Activated CD4-positive, alpha-beta memory T cell treated with anti-CD3 and anti-CD28 coated beads, Interleukin-2, amount 10 ng/mL, durations not matched to agents 7 days and 5 days (primary cell): ENCODE measurements around the gene F7. TPM values are rescaled to one million over a fixed set of nuclear protein-coding genes. Genes with fewer than 3 reads are reported as not detected.

Source experiments
- CTCF ChIA-PET: fragments of 350-600 bp; sonication (Branson Sonifier 250); formaldehyde crosslinking; loops from one replicate; lab custom pipeline; 2021; ENCODE audit warnings: antibody characterized with exemption, inconsistent platforms; lab: Charles Lee
- POLR2A ChIA-PET: fragments of 350-600 bp; sonication (Branson Sonifier 250); formaldehyde crosslinking; loops from one replicate; lab custom pipeline; 2021; ENCODE audit warnings: antibody characterized with exemption; lab: Charles Lee
- DNase-seq: peaks from one replicate; pipeline ENCODE4 v3.0.0-alpha.2; 2020
- H3K27ac Mint-ChIP-seq: one replicate; pipeline ENCODE4 v1.8.0; 2021; ENCODE audit warnings: mild to moderate bottlenecking, mixed read lengths
- H3K27me3 Mint-ChIP-seq: one replicate; pipeline ENCODE4 v1.8.0; 2021; ENCODE audit warnings: mixed read lengths
- H3K36me3 Mint-ChIP-seq: one replicate; pipeline ENCODE4 v1.8.0; 2021; ENCODE audit warnings: low read depth, mixed read lengths
- H3K4me1 Mint-ChIP-seq: one replicate; pipeline ENCODE4 v1.8.0; 2021; ENCODE audit warnings: mixed read lengths
- H3K4me3 Mint-ChIP-seq: one replicate; pipeline ENCODE4 v1.8.0; 2021; ENCODE audit warnings: mild to moderate bottlenecking, mixed read lengths
- H3K9me3 Mint-ChIP-seq: one replicate; pipeline ENCODE4 v1.8.0; 2021; ENCODE audit warnings: mixed read lengths
- total RNA-seq, 2 experiments: library from RNA; stranded (reverse); gene quantifications; one replicate each; pipeline ENCODE4 v1.2.3, GENCODE V29; 2021

Gene F7
- total RNA-seq, 2 experiments from 2014 or later = not detected

DNA sequence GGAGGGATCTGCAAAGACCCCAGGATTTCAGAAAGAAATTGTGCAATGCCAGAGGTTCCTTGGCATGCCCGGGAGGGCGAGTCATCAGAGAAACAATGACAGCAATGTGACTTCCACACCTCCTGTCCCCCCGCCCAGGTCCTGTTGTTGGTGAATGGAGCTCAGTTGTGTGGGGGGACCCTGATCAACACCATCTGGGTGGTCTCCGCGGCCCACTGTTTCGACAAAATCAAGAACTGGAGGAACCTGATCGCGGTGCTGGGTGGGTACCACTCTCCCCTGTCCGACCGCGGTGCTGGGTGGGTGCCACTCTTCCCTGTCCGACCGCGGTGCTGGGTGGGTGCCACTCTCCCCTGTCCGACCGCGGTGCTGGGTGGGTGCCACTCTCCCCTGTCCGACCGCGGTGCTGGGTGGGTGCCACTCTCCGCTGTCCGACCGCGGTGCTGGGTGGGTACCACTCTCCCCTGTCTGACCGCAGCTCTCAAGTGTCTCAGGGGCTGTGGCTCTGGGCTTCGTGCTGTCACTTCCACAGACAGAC is 11.8 kb downstream of the F7 start:
- DNase-seq = no peak
- Mint-ChIP-seq H3K36me3 (no peaks in the 10 kb centered on the region), H3K27ac (no peak overlapping the region), H3K27me3 (no peaks in the 10 kb centered on the region), H3K4me1 (no peaks in the 10 kb centered on the region), H3K4me3 (no peak overlapping the region), H3K9me3 (no peaks in the 10 kb centered on the region)
- CTCF ChIA-PET = no interaction called here
- POLR2A ChIA-PET = no interaction called here

DNA sequence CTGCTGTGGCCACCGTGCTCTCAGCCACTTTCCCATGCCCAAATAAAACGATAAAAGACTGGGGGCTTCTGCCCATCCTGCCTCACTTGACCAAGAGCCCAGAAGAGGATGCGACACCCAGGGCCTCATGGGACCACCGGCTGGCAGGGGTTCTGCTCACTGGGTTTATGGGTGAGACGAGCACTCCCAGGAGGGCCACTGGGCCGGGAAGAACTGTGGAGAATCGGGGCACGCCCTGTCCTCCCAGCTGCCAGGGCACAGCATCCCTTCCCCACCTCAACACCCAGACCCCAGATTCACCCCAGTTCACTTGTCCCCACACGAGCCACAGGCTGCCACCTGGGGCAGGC is 12.3 kb downstream of the F7 start:
- Mint-ChIP-seq H3K9me3 (no peaks in the 10 kb centered on the region), H3K4me3 (no peak overlapping the region)
- POLR2A ChIA-PET = no interaction called here

DNA sequence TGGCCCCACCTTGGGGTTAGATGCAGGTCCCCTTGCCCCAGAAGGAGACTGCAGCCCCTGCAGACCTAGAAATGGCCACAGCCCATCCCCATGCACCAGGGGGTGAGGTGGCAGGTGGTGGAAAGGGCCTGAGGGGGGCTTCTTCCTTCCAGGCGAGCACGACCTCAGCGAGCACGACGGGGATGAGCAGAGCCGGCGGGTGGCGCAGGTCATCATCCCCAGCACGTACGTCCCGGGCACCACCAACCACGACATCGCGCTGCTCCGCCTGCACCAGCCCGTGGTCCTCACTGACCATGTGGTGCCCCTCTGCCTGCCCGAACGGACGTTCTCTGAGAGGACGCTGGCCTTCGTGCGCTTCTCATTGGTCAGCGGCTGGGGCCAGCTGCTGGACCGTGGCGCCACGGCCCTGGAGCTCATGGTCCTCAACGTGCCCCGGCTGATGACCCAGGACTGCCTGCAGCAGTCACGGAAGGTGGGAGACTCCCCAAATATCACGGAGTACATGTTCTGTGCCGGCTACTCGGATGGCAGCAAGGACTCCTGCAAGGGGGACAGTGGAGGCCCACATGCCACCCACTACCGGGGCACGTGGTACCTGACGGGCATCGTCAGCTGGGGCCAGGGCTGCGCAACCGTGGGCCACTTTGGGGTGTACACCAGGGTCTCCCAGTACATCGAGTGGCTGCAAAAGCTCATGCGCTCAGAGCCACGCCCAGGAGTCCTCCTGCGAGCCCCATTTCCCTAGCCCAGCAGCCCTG is 12.8 kb downstream of the F7 start:
- no peak overlapping the region for H3K4me3 Mint-ChIP-seq
- CTCF ChIA-PET = no interaction called here
- no peak overlapping the region for H3K27ac Mint-ChIP-seq
- H3K4me1 Mint-ChIP-seq = no peaks in the 10 kb centered on the region
- H3K36me3 Mint-ChIP-seq = no peaks in the 10 kb centered on the region
- no peaks in the 10 kb centered on the region for H3K9me3 Mint-ChIP-seq
- DNase-seq = no peak
- POLR2A ChIA-PET = no interaction called here
- H3K27me3 Mint-ChIP-seq = no peaks in the 10 kb centered on the region

More for the DNA sequence above, 12.3 kb downstream of the F7 start:
- H3K27ac Mint-ChIP-seq = no peak overlapping the region
- H3K27me3 Mint-ChIP-seq = no peaks in the 10 kb centered on the region
- no peak for DNase-seq
- H3K4me1 Mint-ChIP-seq = no peaks in the 10 kb centered on the region
- H3K36me3 Mint-ChIP-seq = no peaks in the 10 kb centered on the region
- CTCF ChIA-PET = no interaction called here

DNA sequence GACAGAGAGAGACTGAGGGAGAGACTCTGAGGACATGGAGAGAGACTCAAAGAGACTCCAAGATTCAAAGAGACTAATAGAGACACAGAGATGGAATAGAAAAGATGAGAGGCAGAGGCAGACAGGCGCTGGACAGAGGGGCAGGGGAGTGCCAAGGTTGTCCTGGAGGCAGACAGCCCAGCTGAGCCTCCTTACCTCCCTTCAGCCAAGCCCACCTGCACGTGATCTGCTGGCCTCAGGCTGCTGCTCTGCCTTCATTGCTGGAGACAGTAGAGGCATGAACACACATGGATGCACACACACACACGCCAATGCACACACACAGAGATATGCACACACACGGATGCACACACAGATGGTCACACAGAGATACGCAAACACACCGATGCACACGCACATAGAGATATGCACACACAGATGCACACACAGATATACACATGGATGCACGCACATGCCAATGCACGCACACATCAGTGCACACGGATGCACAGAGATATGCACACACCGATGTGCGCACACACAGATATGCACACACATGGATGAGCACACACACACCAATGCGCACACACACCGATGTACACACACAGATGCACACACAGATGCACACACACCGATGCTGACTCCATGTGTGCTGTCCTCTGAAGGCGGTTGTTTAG is 13.7 kb downstream of the F7 start:
- no peaks in the 10 kb centered on the region for H3K9me3 Mint-ChIP-seq
- H3K4me1 Mint-ChIP-seq = no peaks in the 10 kb centered on the region
- H3K27me3 Mint-ChIP-seq = no peaks in the 10 kb centered on the region
- no peak for DNase-seq
- ChIA-PET CTCF (no interaction called here), POLR2A (no interaction called here)
- no peaks in the 10 kb centered on the region for H3K36me3 Mint-ChIP-seq
- no peak overlapping the region for H3K4me3 Mint-ChIP-seq
- no peak overlapping the region for H3K27ac Mint-ChIP-seq

DNA sequence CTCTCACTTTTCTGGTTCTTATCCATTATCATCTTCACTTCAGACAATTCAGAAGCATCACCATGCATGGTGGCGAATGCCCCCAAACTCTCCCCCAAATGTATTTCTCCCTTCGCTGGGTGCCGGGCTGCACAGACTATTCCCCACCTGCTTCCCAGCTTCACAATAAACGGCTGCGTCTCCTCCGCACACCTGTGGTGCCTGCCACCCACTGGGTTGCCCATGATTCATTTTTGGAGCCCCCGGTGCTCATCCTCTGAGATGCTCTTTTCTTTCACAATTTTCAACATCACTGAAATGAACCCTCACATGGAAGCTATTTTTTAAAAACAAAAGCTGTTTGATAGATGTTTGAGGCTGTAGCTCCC is 14.2 kb downstream of the F7 start:
- H3K36me3 Mint-ChIP-seq = no peaks in the 10 kb centered on the region
- ChIA-PET CTCF (no interaction called here), POLR2A (no interaction called here)
- no peak overlapping the region for H3K4me3 Mint-ChIP-seq
- H3K27ac Mint-ChIP-seq = no peak overlapping the region
- H3K4me1 Mint-ChIP-seq = no peaks in the 10 kb centered on the region
- no peaks in the 10 kb centered on the region for H3K27me3 Mint-ChIP-seq
- no peak for DNase-seq
- H3K9me3 Mint-ChIP-seq = no peaks in the 10 kb centered on the region

DNA sequence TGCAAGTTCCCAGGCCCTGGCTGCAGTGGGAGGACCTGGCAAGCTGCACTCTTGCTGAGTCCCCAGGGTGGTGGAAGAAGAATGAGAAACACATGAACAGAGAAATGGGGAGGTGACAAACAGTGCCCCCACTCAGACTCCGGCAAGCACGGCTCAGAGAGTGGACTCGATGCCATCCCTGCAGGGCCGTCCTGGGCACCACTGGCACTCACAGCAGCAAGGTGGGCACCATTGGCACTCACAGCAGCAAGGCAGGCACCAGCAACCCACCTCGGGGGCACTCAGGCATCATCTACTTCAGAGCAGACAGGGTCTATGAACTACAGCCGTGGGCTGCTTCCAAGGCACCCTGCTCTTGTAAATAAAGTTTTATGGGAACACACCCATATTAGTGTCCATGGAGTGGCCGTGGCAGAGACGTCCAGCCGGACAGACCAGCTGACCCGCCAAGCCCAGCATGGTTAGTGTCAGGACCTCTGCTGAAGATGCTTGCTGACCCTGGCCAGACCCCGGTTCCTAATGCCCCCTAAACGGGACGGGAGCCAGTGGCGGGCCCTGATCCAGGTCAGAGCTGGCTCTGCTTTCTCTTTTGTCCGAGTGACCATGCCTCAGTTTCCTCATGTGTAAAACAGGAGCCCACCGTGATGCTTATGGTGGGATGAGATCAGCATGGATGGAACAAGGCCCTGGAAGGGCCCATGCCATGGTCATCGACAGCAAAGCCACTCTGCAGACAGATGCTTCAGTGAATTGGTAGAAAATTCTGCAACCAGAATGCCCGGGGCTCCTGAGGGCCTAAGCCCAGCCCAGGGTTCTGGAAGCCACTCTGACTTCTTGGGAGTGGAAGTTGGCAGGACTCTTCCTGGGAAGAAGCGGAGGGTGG is 14.9 kb downstream of the F7 start:
- no peak for DNase-seq
- Mint-ChIP-seq H3K4me1 (no peaks in the 10 kb centered on the region), H3K9me3 (no peaks in the 10 kb centered on the region), H3K27ac (no peak overlapping the region), H3K36me3 (no peaks in the 10 kb centered on the region), H3K4me3 (no peak overlapping the region), H3K27me3 (no peaks in the 10 kb centered on the region)
- CTCF ChIA-PET = no interaction called here
- POLR2A ChIA-PET = no interaction called here

DNA sequence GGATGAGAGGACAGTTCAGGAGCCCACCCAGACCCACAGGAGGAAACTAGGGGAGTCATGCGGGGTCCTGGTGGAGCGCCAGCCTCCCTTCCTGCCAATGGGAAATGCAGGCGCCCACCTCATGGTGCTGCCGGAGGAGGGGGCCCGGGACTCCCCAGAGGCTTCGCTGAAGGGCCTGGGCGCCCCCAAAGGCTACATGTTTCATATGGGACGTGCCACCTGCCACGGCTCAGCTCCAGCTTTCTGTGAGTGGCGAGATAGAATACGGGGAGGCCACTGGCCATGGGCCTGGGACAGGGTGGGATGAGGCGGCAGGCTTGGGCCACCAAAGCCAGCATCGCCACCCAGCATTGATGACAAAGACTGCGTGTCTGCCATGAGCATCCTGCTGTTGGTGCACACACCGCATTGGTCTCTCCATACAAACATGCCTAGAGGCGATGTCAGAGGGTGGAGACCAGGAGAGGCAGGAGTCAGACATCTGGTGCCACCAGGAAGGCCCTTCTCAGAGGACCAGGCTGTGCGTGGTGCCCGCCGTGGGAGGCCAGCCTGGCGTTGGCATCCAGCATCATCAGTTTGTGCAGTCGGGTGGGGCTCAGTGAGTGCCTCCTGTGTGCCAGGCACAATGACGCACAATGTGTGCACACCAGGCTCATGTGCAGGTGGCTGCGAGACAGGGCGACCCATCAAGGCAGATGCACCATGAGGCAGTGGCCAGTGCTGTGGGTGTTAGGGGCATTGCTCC is 15.8 kb downstream of the F7 start:
- Mint-ChIP-seq H3K27me3 (peaks cover 6% of the 10 kb centered on the region), H3K27ac (no peak overlapping the region), H3K4me3 (no peak overlapping the region), H3K9me3 (no peaks in the 10 kb centered on the region), H3K4me1 (no peaks in the 10 kb centered on the region), H3K36me3 (no peaks in the 10 kb centered on the region)
- ChIA-PET CTCF (no interaction called here), POLR2A (no interaction called here)
- no peak for DNase-seq

DNA sequence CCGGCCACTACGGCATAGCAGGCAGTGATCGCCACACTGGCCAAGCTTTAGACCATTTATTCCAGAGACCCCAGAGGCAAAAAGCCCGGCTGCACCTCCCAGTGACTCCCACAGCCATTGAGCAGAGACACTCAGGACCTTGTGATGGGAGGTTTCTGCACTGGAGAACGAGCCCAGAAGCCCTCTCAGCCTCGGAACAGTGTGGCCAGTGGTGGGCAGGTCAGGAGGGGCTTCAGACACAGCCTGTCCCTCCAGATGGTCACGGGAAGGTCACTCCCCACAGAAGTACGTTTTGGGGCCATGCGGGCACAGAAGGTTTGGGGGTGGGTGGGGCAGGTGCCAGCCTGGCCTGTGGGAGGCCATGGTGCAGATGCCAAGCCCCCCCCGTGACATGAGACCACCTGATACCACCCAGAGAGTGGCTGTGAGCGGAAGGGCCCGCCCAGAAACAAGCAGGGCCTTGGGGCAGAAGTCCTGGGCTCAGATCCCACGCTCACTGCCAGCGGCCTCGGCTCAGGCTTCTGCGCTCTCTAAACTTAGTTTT is 16.4 kb downstream of the F7 start:
- ChIA-PET CTCF (no interaction called here), POLR2A (no interaction called here)
- H3K36me3 Mint-ChIP-seq = no peaks in the 10 kb centered on the region
- no peaks in the 10 kb centered on the region for H3K9me3 Mint-ChIP-seq
- H3K4me1 Mint-ChIP-seq = no peaks in the 10 kb centered on the region
- no peak for DNase-seq
- peaks cover 7% of the 10 kb centered on the region for H3K27me3 Mint-ChIP-seq
- no peak overlapping the region for H3K27ac Mint-ChIP-seq
- no peak overlapping the region for H3K4me3 Mint-ChIP-seq

DNA sequence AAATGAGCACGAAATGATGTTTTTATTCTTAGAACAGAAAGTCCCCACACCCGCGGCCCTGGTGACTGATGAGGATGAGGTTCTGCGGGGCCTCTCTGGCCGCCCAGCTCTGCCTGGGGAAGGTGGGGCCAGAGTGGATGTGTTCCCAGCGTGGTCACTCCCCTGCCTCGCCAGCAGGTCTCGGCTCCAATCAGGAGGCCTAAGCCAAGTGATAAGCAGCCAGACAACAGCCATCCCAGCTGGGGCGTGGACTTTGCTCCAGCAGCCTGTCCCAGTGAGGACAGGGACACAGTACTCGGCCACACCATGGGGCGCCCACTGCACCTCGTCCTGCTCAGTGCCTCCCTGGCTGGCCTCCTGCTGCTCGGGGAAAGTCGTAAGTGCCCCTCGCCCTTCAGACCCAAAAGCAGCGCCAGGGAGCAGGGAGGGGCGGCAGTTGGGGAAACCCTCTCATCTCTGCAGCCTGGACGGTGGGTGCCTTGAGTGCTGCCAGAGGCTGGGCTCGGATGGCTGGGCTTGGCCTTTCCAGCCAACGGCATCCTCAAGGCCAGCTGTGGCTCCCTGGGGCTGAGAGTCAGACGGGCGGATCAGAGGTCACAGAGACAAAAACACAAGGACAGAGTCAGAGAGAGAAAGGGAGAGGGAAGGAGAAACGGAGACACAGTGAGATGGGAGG is 17.1 kb downstream of the F7 start, which contains the start of gene F10:
Gene F10, plus strand, starts transcription at position 250 of the 676 bp plus-strand sequence. Its CDS starts 57 bp downstream, at position 307.
- ChIA-PET POLR2A (no interaction called here), CTCF (interaction anchor here (0.7 kb wide), 1 partner anchor 20 kb away, joined by 9 read pairs; no protein-coding TSS in a partner anchor)
- H3K4me1 Mint-ChIP-seq = no peaks in the 10 kb centered on the region
- H3K9me3 Mint-ChIP-seq = no peaks in the 10 kb centered on the region
- H3K36me3 Mint-ChIP-seq = no peaks in the 10 kb centered on the region
- no peak for DNase-seq
- H3K4me3 Mint-ChIP-seq = no peak within 1 kb of the TSS
- no peak within 1 kb of the TSS for H3K27ac Mint-ChIP-seq
- peaks cover 12% of the 10 kb centered on the region for H3K27me3 Mint-ChIP-seq

DNA sequence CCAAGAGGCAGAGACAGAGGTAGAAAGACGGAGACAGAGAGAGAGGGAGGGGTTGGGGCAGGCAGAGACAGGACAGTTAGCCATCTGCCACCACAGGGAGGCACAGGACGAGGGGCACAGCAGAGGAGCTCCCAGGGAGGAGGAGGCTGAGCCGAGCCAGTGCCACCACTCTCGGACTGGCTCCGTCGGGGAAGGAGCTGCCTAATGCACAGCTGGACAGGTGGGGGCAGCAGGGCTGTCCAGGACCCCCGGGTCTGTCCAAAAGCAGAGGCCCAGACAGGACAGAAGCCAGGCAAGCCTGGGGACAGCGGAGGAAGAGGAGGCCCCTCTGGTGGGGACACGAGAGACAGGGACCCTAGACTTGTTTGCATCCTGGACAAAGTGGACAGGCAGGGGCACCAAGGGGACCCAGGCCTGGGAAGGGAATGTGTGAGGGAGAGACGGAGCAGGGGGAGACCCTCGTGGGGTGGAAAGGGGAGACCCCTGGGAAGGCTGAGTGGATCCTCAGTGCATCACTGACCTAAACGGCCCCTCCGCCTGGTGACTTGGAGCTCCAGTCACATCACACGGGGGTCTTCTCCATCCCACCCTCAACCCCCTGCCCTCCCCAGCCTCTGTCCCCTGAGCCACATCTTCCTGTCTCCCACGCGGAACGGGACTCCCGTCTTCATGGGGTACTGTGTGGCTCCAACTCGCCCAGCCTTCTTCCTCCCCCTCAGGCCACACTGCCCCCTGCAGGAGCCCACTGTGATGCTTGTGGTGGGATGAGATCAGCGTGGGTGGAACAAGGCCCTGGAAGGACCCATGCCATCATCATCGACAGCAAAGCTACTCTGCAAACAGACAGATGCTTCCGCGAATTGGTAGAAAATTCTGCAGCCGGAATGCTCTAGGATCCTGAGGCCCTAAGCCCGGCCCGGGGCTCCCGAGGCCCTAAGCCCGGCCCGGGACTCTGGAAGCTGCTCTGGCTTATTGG is 17.9 kb downstream of the F7 start:
- Mint-ChIP-seq H3K27me3 (peaks cover 19% of the 10 kb centered on the region), H3K4me1 (no peaks in the 10 kb centered on the region), H3K4me3 (no peak overlapping the region), H3K36me3 (no peaks in the 10 kb centered on the region), H3K27ac (no peak overlapping the region), H3K9me3 (no peaks in the 10 kb centered on the region)
- POLR2A ChIA-PET = no interaction called here
- no peak for DNase-seq
- CTCF ChIA-PET = interaction anchor here (0.7 kb wide), 1 partner anchor 20 kb away, joined by 9 read pairs; no protein-coding TSS in a partner anchor

DNA sequence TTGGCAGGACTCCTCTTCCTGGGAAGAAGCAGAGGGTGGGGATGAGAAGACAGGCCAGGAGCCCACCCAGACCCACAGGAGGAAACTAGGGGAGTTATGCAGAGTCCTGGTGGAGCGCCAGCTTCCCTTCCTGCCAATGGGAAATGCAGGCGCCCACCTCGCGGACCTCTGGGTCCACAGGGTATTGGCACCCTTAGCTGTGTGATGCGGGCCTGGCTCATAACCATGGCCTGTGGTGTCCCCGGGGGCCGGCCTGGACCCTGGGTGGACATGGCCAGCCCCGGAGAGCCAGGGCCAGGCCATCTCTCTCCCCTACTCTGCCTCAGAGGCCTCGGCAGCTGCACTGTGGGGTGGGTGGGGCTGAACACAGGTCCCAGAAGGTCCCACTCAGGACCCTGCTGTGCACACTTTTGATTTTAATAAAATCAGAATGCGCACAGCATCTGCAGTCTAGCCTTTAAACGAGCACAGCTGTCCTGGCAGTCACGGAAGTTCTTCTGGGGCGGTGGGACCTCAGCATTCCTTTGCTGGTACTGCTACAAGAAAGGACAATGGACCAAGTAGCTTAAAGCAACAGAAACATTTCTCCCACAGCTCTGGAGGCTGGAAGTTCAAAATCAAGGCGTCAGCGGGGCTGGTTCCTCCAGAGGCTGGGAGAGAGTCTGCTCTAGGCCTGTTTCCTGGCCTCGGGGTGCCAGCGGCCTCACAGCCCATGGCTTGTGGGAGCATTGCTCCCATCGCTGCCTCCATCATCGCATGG is 18.8 kb downstream of the F7 start:
- DNase-seq = no peak
- H3K4me1 Mint-ChIP-seq = peaks cover 2% of the 10 kb centered on the region
- no peaks in the 10 kb centered on the region for H3K9me3 Mint-ChIP-seq
- peaks cover 25% of the 10 kb centered on the region for H3K27me3 Mint-ChIP-seq
- CTCF ChIA-PET = no interaction called here
- H3K4me3 Mint-ChIP-seq = no peak overlapping the region
- no peaks in the 10 kb centered on the region for H3K36me3 Mint-ChIP-seq
- no peak overlapping the region for H3K27ac Mint-ChIP-seq
- POLR2A ChIA-PET = no interaction called here
